MV-4-11 (cell line): Measurements from ENCODE around the gene KERA.
A peak's percentile ranks its signal among the peaks of the same experiment; 100 is the strongest.

Experiments used
- DNase-seq: peaks from one replicate; lab custom pipeline; 2025; lab: John Stamatoyannopoulos, UW

KERA gene

GRCh38 chr12:91009319-91009950 lies 48.4 kb downstream of the KERA start:
- no peak for DNase-seq

GRCh38 chr12:91007531-91008290 lies 50.1 kb downstream of the KERA start:
- DNase-seq: peak; percentile 74

GRCh38 chr12:91004872-91005271 lies 53.0 kb downstream of the KERA start, which contains the start of gene EPYC:
Gene EPYC (minus strand): TSS chr12:91004972. CDS start chr12:91002565, 2,407 bp downstream.
- no peak for DNase-seq

- DNase-seq: no peak
Measured at GRCh38 chr12:91003737-91004136, 54.1 kb downstream of the KERA start.

DNA sequence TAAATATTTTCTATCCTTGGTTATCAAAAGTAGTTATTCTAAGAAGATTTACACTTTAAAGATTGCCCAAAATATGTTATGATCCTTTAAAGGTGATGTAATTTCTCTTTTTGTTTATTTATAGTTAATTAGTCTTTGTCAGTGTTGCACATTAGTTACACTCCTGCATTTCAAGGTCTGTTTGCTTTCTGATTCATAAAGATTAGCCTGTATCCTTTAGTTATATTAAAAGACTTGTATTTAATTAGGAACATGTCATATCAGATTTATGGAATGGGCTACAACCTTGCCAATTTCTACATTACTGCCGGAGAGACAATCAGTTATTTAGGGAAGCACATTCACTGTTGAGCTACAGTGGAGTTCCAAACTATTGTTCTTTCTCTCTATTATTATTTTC lies 56.5 kb downstream of the KERA start:
- no peak for DNase-seq
